Cardiac muscle cell (in vitro differentiated cells and primary cell): Measurements from ENCODE around the gene OPN5. TPM values are rescaled to one million over a fixed set of nuclear protein-coding genes. Genes with fewer than 3 reads are reported as not detected.

Experiments used
- DNase-seq, 2 donors: peaks; one replicate each; pipeline versions ENCODE4 v3.0.0 to v3.0.0-alpha.2; 2010 to 2017; ENCODE audit warnings: low read depth in 1 of 2, low spot score in 1 of 2
- H3K27ac ChIP-seq: fragments of 200-600 bp; sonication (generic); 2 replicates; pipeline ENCODE4 v1.5.1; 2016
- H3K27me3 ChIP-seq: fragments of 200-600 bp; sonication (generic); 2 replicates; pipeline ENCODE4 v1.6.0; 2016; ENCODE audit warnings: control low read depth
- H3K36me3 ChIP-seq: fragments of 200-600 bp; sonication (generic); 2 replicates; pipeline ENCODE4 v1.5.1; 2016; ENCODE audit warnings: control low read depth
- H3K4me1 ChIP-seq: fragments of 200-600 bp; sonication (generic); 2 replicates; pipeline ENCODE4 v1.8.1; 2017; ENCODE audit warnings: low read depth, mild to moderate bottlenecking, mixed run types
- H3K4me3 ChIP-seq: fragments of 200-600 bp; sonication (generic); 2 replicates; pipeline ENCODE4 v1.5.1; 2016; ENCODE audit warnings: mild to moderate bottlenecking
- H3K9me3 ChIP-seq: fragments of 200-600 bp; sonication (generic); 2 replicates; pipeline ENCODE4 v1.5.1; 2017; ENCODE audit warnings: low read depth, mild to moderate bottlenecking, control low read depth
- polyA plus RNA-seq: library from polyadenylated mRNA; unstranded; fragments of >200 nt; fragmentation: Nextera tagmentation; extraction: Ambion mirVana; gene quantifications from 2 replicates; pipeline ENCODE4 v1.2.1, GENCODE V29; 2016
- total RNA-seq: library from RNA; depleted of rRNA; stranded (reverse); fragments of >200 nt; gene quantifications from 2 replicates; pipeline ENCODE4 v1.2.3, GENCODE V29; 2016
- TF ChIP-seq, protein P1 (sequence below): IDR thresholded peaks from 2 replicates; pipeline ENCODE4 v1.5.1; 2012; ENCODE audit warnings: low read depth, mild to moderate bottlenecking, low read length

OPN5 gene, protein sequence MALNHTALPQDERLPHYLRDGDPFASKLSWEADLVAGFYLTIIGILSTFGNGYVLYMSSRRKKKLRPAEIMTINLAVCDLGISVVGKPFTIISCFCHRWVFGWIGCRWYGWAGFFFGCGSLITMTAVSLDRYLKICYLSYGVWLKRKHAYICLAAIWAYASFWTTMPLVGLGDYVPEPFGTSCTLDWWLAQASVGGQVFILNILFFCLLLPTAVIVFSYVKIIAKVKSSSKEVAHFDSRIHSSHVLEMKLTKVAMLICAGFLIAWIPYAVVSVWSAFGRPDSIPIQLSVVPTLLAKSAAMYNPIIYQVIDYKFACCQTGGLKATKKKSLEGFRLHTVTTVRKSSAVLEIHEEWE
- total RNA-seq (0.14 TPM in 1 of 2 replicates, not detected in the other), polyA plus RNA-seq (not detected in 2 replicates)

GRCh38 chr6:47781732-47782131 is at the start of gene OPN5:
TSS of gene OPN5 (plus strand) at chr6:47782032. CDS start at chr6:47782067, 35 bp downstream.
- H3K9me3 ChIP-seq: no peaks in the 10 kb centered on the region
- H3K36me3 ChIP-seq: no peaks in the 10 kb centered on the region
- TF ChIP-seq, protein P1, sequence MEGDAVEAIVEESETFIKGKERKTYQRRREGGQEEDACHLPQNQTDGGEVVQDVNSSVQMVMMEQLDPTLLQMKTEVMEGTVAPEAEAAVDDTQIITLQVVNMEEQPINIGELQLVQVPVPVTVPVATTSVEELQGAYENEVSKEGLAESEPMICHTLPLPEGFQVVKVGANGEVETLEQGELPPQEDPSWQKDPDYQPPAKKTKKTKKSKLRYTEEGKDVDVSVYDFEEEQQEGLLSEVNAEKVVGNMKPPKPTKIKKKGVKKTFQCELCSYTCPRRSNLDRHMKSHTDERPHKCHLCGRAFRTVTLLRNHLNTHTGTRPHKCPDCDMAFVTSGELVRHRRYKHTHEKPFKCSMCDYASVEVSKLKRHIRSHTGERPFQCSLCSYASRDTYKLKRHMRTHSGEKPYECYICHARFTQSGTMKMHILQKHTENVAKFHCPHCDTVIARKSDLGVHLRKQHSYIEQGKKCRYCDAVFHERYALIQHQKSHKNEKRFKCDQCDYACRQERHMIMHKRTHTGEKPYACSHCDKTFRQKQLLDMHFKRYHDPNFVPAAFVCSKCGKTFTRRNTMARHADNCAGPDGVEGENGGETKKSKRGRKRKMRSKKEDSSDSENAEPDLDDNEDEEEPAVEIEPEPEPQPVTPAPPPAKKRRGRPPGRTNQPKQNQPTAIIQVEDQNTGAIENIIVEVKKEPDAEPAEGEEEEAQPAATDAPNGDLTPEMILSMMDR: no peak
- no peak within 1 kb of the TSS for H3K27ac ChIP-seq
- no peaks in the 10 kb centered on the region for H3K4me1 ChIP-seq
- no peak within 1 kb of the TSS for H3K4me3 ChIP-seq
- H3K27me3 ChIP-seq: no peaks in the 10 kb centered on the region
- no peak for DNase-seq

- Histone ChIP-seq H3K4me3 (no peak overlapping the region), H3K4me1 (no peaks in the 10 kb centered on the region), H3K27me3 (no peaks in the 10 kb centered on the region), H3K27ac (no peak overlapping the region), H3K36me3 (no peaks in the 10 kb centered on the region), H3K9me3 (no peaks in the 10 kb centered on the region)
- TF ChIP-seq, protein P1: no peak
- peak; percentile 3 to 19 for DNase-seq
Measured at GRCh38 chr6:47733879-47734558, 47.8 kb upstream of the OPN5 start.

DNA sequence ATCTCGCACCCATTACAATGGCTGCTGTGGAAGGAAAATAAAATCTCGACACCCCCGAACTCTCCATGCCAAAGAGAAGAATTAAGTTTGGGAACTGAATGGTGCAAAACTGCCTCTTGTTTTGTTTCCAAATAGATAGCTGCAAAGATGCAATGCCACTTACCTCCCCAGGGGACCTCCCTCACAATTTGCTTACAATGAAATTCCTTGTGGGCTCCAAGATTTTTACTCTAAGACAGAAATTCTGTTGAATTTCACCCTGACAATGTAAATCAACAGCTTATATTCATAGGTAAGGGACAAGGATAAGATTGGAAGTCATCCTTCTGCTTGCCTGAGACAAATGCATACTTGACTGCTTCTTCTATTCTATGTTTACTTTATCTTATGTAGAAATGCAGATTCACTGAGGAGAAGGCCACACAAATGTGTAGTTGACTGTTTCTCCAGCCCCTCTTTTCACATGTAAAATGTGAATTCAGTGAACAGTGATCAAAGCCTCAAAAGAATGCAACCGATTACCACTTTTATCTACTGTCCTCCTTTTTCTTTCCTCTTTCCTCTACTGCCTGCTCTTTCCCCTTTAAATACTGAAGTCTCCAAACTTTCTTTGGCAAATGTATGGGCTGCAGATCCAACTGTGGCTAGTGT is 46.9 kb upstream of the OPN5 start:
- no peak overlapping the region for H3K27ac ChIP-seq
- TF ChIP-seq, protein P1: no peak
- no peaks in the 10 kb centered on the region for H3K9me3 ChIP-seq
- no peak overlapping the region for H3K4me3 ChIP-seq
- H3K4me1 ChIP-seq: no peaks in the 10 kb centered on the region
- H3K27me3 ChIP-seq: no peaks in the 10 kb centered on the region
- H3K36me3 ChIP-seq: no peaks in the 10 kb centered on the region
- DNase-seq: no peak

GRCh38 chr6:47736083-47736700 is 45.6 kb upstream of the OPN5 start:
- Histone ChIP-seq H3K4me3 (no peak overlapping the region), H3K9me3 (no peaks in the 10 kb centered on the region), H3K36me3 (no peaks in the 10 kb centered on the region), H3K4me1 (no peaks in the 10 kb centered on the region), H3K27me3 (no peaks in the 10 kb centered on the region), H3K27ac (no peak overlapping the region)
- DNase-seq: no peak
- TF ChIP-seq, protein P1: no peak

- Histone ChIP-seq H3K9me3 (no peaks in the 10 kb centered on the region), H3K27me3 (no peaks in the 10 kb centered on the region)
- no peak for DNase-seq
Measured at GRCh38 chr6:47737406-47737805, 44.4 kb upstream of the OPN5 start.

More at GRCh38 chr6:47737406-47737805, 44.4 kb upstream of the OPN5 start:
- Histone ChIP-seq H3K4me1 (no peaks in the 10 kb centered on the region), H3K27ac (no peak overlapping the region), H3K36me3 (no peaks in the 10 kb centered on the region), H3K4me3 (no peak overlapping the region)
- TF ChIP-seq, protein P1: no peak
